ENCODE measurements around the gene IQCH. TPM values are rescaled to one million over a fixed set of nuclear protein-coding genes. Genes with fewer than 3 reads are reported as not detected.

Gene IQCH
- total RNA-seq, 1 donor from 2014 or later = 1.5 TPM

- no peaks in the 10 kb centered on the region for H3K27me3 ChIP-seq
Observed at GRCh38 chr15:67549736-67550135, 295.1 kb downstream of the IQCH start.

GRCh38 chr15:67550522-67550921 lies 295.9 kb downstream of the IQCH start:
- H3K4me1 ChIP-seq = no peaks in the 10 kb centered on the region
- H3K9me3 ChIP-seq = no peaks in the 10 kb centered on the region
- H3K36me3 ChIP-seq = peaks cover 0 to 4% of the 10 kb centered on the region in 2 donors
- H3K4me3 ChIP-seq = no peak overlapping the region
- no peak for DNase-seq (ENCODE audit: extremely low spot score in 2 of 2)
- H3K27me3 ChIP-seq = no peaks in the 10 kb centered on the region
- TF ChIP-seq POLR2A (IDR thresholded peaks at IDR 0.05) (no peak), CTCF (IDR thresholded peaks at IDR 0.05) (no peak)
- no peak overlapping the region for H3K27ac ChIP-seq
- intact Hi-C loops (cut with DNase I) = no loop called here

More at GRCh38 chr15:67549736-67550135, 295.1 kb downstream of the IQCH start:
- TF ChIP-seq POLR2A (IDR thresholded peaks at IDR 0.05) (no peak), POLR2AphosphoS5 (IDR thresholded peaks at IDR 0.05; ENCODE audit: insufficient read depth in 1 of 2, low read depth in 1 of 2) (no peak), CTCF (IDR thresholded peaks at IDR 0.05) (no peak)
- peaks cover 0 to 4% of the 10 kb centered on the region in 2 donors for H3K36me3 ChIP-seq
- H3K9me3 ChIP-seq = no peaks in the 10 kb centered on the region
- intact Hi-C loops (cut with DNase I) = no loop called here
- no peak for DNase-seq (ENCODE audit: extremely low spot score in 2 of 2)
- H3K4me1 ChIP-seq = peaks cover 3% of the 10 kb centered on the region
- no peak overlapping the region for H3K27ac ChIP-seq
- no peak overlapping the region for H3K4me3 ChIP-seq

GRCh38 chr15:67551207-67551743 lies 296.7 kb downstream of the IQCH start:
- H3K9me3 ChIP-seq = no peaks in the 10 kb centered on the region
- DNase-seq (ENCODE audit: extremely low spot score in 2 of 2) = no peak
- no peak for TF ChIP-seq POLR2A (IDR thresholded peaks at IDR 0.05)
- TF ChIP-seq POLR2AphosphoS5 (IDR thresholded peaks at IDR 0.05; ENCODE audit: insufficient read depth in 1 of 2, low read depth in 1 of 2) = no peak
- no peak for TF ChIP-seq CTCF (IDR thresholded peaks at IDR 0.05)
- intact Hi-C loops (cut with DNase I) = no loop called here
- no peaks in the 10 kb centered on the region for H3K4me1 ChIP-seq
- no peak overlapping the region for H3K27ac ChIP-seq
- H3K36me3 ChIP-seq = peaks cover 0 to 1% of the 10 kb centered on the region in 2 donors
- no peak overlapping the region for H3K4me3 ChIP-seq
- no peaks in the 10 kb centered on the region for H3K27me3 ChIP-seq

Other genes with a start within 250 kb of the IQCH start
- 53.5 TPM for gene SMAD3, start 189.2 kb upstream of the IQCH start, total RNA-seq
- gene AAGAB, start 125 bp upstream of the IQCH start, total RNA-seq = 41.0 TPM

Data from vagina (tissue), 2 donors.